GM19099 (cell line): ENCODE measurements around the gene CBR3.

Experiments used
- POLR2A ChIP-seq: IDR thresholded peaks from 3 replicates; pipeline ENCODE4 v1.6.1; 2011; ENCODE audit warnings: low read depth; ENCODE audit not compliant: insufficient read length; ENCODE audit errors: extremely low read depth

The CBR3 gene

GRCh38 chr21:36166705-36167104 is 31.8 kb downstream of the CBR3 start:
- TF ChIP-seq POLR2A = no peak

- no peak for TF ChIP-seq POLR2A
These were observed 32.7 kb downstream of the CBR3 start for GRCh38 chr21:36167541-36167940.

GRCh38 chr21:36169470-36170128 is 34.7 kb downstream of the CBR3 start:
- no peak for TF ChIP-seq POLR2A

GRCh38 chr21:36170823-36171222 is 35.9 kb downstream of the CBR3 start:
- TF ChIP-seq POLR2A = no peak

GRCh38 chr21:36171336-36171735 is 36.5 kb downstream of the CBR3 start:
- TF ChIP-seq POLR2A = no peak

GRCh38 chr21:36171741-36172331 is 37.0 kb downstream of the CBR3 start:
- TF ChIP-seq POLR2A = no peak

- no peak for TF ChIP-seq POLR2A
These were observed 39.9 kb downstream of the CBR3 start for GRCh38 chr21:36174780-36175179.

- no peak for TF ChIP-seq POLR2A
These were observed 41.1 kb downstream of the CBR3 start for GRCh38 chr21:36175771-36176565.

- no peak for TF ChIP-seq POLR2A
These were observed 43.5 kb downstream of the CBR3 start for GRCh38 chr21:36178349-36178748.

GRCh38 chr21:36179145-36179544 is 44.3 kb downstream of the CBR3 start:
- no peak for TF ChIP-seq POLR2A

- no peak for TF ChIP-seq POLR2A
These were observed 46.1 kb downstream of the CBR3 start for GRCh38 chr21:36180963-36181362.

GRCh38 chr21:36183144-36183795 is 48.4 kb downstream of the CBR3 start:
- no peak for TF ChIP-seq POLR2A

GRCh38 chr21:36184545-36184944 is 49.7 kb downstream of the CBR3 start:
- TF ChIP-seq POLR2A = no peak

GRCh38 chr21:36185523-36185922 is 50.6 kb downstream of the CBR3 start:
- no peak for TF ChIP-seq POLR2A

GRCh38 chr21:36186081-36186480 is 51.2 kb downstream of the CBR3 start:
- TF ChIP-seq POLR2A = no peak
